ENCODE measurements around the gene HLX.

DNA sequence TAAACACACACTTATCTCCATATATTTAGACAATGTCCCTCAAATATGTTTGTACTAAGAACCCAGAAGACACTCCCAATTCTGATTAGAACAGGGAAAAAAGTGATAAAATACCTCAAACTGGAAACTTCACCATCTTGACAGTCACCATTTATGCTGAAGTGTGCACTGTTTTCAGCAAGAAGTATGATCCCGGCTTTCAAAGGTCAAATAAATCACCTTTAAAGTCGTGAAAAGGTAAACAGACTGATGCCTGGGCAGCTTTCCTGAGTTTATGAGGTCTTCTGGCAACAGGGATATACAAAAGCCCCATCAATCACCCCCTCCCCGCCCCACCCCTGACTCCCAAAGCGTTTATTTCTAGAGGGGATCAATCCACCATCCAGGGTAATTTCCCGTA, 37.9 kb downstream of the HLX start:
- TF ChIP-seq, protein P1, sequence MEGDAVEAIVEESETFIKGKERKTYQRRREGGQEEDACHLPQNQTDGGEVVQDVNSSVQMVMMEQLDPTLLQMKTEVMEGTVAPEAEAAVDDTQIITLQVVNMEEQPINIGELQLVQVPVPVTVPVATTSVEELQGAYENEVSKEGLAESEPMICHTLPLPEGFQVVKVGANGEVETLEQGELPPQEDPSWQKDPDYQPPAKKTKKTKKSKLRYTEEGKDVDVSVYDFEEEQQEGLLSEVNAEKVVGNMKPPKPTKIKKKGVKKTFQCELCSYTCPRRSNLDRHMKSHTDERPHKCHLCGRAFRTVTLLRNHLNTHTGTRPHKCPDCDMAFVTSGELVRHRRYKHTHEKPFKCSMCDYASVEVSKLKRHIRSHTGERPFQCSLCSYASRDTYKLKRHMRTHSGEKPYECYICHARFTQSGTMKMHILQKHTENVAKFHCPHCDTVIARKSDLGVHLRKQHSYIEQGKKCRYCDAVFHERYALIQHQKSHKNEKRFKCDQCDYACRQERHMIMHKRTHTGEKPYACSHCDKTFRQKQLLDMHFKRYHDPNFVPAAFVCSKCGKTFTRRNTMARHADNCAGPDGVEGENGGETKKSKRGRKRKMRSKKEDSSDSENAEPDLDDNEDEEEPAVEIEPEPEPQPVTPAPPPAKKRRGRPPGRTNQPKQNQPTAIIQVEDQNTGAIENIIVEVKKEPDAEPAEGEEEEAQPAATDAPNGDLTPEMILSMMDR (IDR thresholded peaks at IDR 0.05), result no peak
- TF ChIP-seq EZH2 (IDR thresholded peaks at IDR 0.05), result no peak

All from neural progenitor cell (in vitro differentiated cells).